Activated CD4-positive, CD25-positive, alpha-beta regulatory T cell treated with anti-CD3 and anti-CD28 coated beads, Interleukin-2, amount 50 U/mL, for 72 hours (primary cell): ENCODE measurements around the gene CYFIP2.
A peak's percentile ranks its signal among the peaks of the same experiment; 100 is the strongest.

Source experiments
- DNase-seq: peaks from one replicate; pipeline ENCODE4 v3.0.0; 2021

Gene CYFIP2

DNA sequence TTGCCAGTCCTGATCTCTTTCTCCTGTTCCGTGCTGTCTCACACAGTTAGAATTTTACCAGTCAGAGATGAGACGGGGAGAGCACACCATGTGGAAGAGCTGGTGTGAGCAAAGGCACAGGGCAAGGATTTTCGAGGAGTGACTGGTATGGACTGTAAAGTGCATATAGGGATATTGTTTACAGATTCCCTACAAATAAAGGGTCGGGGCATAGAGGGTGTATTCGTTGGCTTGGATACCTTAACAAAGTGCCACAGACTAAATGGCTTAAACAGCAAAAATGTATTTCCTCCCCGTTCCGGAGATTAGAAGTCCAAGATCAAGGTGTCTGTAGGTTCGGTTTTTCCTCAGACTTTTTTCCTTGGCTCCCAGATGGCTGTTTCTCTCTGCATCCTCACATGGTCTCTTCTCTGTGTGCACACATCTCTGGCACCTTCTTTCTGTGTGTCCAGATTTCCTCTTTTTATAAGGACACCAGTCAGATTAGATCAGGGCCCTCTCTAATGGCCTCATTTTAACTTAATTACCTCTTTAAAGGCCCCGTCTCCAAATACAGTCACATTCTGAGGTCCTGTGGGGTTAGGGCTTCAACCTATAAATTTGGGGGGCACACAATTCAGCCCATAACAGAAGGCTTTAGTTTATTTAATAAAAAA is 23.4 kb downstream of the CYFIP2 start:
- no peak for DNase-seq

DNA sequence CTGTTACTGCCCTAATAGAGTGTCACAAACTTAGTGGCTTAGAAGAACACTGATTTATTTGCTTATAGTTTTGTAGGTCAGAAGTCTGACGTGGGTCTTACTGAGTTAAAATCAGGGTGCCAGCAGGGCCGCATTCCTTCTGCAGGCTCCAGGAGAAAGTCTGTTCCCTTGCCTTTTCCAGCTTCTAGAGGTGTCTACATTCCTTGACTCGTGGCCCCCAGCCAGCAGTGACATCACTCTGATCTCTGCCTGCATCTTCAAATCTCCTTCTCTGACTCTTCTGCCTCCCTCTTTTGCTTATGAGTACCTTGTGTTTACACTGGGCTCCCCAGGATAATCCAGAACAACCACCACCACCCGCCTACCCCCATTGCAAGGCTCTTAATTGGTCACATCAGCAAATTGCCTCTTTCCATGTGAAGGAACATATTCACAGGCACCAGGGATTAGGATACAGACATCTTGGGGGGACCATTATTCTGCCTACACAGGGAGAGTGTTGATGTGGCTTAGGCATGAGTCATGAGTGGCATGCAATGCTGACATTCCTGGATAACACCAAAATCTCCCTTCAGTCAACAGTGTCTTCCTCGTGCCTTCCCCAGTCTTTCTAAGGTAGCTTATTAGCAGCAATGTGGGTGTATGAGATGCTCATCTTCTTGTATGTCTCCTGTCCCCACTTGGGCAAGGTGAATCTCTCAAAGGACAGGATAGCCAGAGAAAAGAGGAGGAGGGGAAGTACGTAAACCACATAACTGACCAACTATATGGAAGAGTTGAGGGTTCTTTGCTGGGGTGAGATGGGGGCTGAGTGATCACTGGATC is 24.4 kb downstream of the CYFIP2 start:
- DNase-seq = no peak

DNA sequence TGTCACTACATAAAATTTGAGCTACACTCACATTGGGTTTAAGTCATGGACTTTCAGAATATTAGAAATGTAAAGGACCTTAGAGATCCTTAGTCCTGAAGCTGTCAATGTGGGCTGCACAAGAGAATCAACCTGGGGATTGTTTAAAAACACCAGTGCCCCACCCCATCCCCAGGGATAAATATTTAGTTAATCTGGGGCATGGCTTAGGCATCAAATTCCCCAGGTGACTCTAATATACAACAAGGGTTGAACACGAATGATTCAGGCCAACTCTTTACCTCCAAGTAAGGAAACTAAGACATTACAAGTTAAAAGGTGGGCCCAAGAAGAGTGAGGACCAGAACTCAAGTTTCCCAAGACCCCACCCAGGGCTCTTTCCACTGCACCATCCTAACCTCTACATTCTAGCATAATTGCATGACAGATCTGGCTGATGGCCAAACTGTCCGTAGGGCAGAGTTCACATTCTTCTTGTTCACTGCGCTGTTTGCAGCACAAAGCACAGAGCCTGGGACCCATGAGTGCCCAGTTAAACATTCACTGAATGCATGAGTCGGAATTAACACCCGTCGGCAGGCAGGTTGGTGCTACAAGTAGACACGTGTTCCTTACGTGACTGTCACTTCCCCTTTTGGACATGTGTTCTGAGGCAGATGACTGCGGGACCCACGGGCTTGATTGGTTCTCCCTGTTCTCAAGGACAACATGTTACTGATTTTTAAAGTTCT is 25.2 kb downstream of the CYFIP2 start:
- no peak for DNase-seq

DNA sequence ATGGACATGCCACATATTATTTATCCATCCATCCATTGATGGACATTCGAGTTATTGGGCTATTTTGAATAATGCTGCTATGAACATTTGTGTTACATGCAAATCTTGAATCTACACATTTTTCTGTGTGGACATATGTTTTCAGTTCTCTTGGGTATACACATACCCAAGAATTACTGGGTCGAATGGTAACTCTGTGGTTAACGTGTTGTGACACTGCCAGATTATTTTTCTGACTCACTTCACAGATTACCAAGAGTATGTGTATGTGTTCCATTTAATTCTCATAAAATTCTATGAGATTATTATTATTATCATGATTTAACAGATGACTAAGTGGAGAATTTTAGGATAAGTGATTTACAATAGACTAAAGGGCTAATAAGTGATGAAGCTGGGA is 26.7 kb downstream of the CYFIP2 start:
- DNase-seq = no peak

DNA sequence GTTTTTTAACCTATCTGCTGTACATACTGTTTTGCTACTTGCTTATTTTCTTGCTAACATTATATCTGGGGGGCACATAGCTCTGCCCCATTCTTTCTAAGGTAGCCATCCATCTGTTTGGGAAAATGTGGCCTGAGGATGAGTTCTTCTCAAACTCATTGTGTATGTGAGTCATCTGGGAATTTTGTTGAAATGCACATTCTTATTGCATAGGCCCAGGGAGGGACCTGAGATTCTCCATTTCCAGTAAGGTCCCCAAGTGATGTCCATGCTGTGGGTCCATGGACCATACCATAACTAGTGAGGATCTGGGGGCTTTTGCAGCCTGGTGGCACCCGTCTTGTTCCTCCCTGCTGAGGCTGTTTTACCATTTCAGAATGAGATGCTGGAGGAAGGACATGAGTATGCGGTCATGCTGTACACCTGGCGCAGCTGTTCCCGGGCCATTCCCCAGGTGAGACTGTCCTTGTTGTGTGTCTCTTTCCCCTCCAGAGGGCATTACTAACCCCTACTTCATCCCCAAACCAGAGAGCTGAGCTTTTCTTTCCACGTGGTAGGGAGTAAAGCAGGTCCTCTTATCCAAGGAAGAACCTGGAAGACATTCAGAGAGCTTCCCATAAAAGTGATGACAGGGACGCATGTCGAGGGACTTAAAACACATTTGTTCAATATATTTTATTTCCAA is 28.6 kb downstream of the CYFIP2 start:
- DNase-seq = no peak

DNA sequence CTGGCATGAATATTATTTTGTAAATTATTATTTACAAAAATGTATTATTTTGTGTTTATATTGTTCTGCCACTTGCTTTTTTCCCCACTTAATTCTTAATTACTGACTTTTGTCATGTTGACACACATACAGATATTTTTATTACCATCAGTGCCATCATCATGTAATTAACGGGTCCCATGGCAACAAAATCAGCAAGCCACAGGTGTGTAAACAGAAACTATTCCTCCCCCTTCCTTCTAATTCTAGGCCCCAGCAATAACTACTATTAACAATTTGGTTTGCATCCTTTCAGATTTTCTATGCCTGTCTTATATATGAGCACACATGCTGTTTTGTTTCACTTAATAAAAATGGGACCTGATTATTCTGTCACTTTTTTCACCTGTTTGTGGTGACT is 29.3 kb downstream of the CYFIP2 start:
- DNase-seq = no peak

DNA sequence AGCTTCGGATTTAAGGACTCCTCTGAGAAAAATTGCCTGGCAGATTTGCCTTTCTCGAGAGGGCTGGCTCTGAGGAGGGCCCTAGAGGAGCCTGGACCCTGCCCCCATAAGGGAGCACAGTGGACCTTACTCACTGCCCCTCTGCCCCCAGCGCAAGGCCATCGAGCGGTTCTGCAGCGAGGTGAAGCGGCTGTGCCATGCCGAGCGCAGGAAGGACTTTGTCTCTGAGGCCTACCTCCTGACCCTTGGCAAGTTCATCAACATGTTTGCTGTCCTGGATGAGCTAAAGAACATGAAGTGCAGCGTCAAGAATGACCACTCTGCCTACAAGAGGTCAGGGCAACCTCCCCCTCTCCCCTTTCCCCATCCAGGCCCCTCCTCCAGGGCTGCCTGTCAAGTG is 34.6 kb downstream of the CYFIP2 start:
- no peak for DNase-seq

DNA sequence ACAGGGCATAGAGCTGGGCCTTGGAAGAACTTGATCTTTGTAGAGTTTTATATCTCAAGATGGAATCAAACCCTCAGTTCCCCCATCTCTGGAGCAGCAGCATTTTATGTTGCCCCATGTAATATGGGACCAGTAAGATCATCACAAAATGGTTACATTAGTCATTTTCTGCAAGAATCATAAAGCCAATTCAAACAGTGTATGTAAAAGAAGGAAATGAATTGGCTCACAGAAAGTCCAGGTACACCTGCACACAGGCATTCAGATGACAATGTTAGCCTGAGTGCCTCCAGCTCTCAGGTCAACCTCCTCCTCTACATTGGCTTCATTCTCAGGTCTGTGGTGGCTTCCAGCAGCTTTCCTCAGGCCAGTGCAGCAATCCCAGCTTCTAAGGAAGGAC is 35.1 kb downstream of the CYFIP2 start:
- DNase-seq = no peak

DNA sequence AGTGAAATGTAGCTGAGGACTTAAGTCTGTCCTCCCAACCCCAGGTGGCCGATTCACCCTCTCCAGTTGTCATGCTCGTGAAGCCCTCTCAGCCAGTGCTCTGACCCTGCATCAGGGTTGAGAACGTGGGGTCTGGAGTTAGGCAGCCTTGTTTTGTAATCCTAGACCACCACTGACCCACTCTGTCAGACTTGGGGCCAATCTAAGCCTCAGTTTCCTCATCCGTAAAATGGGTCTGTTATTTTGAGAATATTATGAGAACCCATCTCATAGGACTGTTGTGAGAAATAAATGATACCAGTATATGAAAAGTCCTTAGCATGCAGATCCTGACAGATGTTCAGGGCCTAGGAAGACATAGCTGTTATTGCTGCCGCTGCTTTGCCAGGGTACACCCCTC is 37.1 kb downstream of the CYFIP2 start:
- DNase-seq = no peak

DNA sequence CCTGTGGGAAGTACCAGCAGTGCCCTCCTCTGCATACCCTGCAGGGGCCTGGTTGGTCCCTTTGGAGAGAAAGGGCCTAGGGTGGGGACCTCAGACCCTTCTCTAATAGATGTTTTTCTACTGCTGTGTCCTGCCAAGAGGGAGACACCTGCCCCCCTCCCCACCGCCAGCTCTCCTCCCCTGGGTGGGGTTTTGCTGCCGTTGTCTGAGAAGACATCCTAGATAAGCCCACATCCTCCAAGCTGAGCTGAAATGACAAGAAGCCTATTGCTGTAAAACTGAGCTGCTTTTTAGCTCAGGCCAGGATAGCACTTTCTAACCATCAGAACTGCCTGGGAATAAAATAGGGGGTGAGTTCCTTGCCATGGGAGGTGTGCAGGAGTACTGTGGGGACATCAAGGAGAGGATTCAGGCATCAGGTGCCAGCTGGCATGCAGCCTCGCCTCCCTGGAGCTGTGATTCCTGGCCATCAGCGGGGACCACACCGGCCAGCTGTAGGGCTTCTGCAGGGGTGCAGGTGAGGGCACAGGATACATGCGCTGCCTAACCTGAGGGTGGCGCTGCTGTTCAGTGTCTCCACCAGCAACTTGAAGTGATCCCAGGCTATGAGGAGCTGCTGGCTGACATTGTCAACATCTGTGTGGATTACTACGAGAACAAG is 37.9 kb downstream of the CYFIP2 start:
- peak; percentile 48 for DNase-seq

DNA sequence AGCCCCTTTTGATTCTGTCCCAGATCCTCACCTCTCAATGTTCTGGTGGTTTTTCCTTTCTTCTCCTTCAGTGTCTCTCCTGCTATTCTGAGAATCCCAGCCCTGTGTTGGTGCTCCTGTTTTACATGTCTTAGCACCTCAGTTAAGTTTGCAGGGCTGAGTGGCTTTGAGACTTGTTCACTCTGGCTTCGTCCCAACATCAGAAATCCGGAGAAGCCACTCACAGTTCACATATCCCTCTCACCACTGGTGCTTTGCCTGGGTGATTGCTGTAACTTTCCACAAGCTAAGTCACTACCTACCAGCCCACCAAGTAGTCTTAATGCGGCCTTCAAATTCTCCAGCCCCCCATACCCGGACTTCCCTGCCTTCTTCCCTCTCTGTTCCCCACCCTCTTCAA is 40.2 kb downstream of the CYFIP2 start:
- no peak for DNase-seq

DNA sequence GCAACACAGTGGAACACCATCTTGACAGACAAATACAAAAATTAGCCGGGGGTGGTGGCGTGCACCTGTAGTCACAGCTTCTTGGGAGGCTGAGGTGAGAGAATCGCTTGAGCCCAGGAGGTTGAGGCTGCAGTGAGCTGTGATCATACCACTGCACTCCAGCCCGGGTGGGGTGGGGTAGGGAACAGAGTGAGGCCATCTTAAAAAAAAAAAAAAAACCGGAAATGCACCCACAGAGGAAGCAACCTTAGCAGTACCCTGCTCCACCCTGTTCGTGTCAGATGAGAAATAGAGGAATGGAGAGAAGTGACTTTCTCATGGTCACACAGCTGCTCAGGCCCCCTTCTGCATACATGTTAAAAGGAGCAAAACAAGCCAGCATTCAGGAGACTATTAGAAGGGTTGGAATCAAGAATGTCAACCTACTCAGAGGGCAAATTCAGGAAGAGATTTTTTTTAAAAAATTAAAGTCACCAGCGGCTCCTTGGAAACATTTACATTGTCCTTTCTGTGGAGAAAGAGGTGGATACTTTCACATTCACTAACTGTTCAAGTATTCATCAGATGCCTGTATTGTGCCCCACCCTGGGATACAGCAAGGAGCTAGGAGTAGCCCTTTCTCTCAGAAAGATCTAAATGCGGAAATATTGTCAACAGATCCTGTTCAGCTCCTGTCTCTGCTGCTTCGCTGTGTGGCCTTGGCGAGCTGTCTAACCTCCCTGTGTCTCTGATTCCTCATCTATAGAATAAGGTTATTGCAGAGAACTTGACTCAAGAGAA is 41.0 kb downstream of the CYFIP2 start:
- no peak for DNase-seq

DNA sequence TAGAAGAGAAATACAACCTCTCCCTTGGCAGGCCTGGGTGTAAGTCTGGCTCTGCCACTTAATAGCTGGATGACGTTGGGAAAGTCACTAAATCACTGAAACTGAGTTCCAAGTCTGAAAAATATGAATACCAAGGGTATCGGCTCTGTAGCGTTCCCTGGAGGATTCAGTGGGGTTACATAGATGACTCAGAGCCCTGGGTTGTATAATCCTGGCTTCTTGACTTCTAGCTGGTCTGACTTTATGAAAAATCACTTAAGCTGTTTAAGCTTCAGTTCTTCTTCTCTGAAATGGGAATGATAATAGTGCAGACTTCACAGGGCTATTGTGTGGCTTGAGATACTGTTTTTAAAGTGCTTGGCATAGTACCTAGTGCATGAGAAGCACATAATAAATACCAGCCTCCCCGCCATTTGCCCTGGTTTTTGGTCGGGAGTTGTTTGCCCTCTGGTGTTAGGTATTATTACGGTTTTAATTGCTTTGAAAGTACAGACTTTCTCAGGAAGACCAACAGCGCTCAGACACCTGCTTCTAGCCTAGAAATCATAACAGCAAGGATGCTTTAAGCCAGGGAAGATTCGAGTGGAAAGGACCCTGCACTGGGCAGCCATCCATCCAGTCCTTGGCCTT is 43.0 kb downstream of the CYFIP2 start:
- DNase-seq = no peak

DNA sequence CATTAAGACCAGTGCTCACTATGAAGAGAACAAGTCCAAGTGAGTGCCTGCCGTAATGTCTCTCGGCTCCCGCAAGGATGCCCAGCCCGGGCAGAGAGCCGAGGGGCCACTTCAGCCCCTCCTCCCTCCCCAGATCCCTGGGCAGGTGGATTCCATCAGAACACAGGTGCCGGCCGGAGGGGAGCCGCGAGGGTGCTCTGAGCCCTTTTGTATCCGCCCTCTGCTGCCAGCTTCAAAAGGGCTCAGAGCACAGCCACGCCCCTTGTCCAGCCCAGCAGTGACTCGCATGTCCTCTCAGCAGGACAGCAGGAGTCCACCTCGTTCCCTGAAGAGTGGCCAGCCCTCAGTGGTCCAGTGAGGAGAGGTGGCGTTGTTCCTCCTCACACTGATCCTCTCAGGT is 43.9 kb downstream of the CYFIP2 start:
- DNase-seq = no peak

DNA sequence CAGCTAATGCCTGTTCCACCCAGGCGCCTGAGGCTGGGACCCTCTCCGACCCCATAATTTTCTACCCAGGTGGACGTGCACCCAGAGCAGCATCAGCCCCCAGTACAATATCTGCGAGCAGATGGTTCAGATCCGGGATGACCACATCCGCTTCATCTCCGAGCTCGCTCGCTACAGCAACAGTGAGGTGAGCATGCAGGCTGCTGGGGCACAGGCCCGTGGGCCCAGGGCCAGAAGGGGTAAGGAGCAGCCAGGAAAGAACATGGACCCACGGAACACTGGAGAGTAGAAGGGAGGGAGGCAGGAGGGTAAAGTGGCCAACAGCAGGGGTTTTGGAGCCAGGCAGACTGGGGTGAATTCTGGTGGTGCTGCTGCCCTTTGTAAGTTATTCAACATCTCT is 45.7 kb downstream of the CYFIP2 start:
- no peak for DNase-seq

DNA sequence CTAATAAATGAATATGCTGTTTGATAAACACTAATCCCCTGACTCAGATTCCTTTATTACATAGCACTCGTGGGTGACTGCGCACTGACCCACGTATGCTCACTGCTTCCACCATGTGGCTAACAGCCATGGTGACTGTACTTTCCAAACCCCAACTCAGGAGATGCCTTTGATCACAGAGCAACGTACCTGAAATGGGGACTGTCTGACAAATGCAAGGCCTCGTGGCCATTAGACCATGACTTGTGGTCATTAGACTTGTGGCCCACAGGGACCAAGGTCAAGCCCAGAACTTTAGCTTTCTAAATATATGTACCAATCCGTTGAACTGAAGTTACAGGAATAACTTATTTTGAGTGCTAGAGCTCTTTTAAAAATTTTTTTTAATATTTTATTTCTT is 46.6 kb downstream of the CYFIP2 start:
- DNase-seq = peak; percentile 48

DNA sequence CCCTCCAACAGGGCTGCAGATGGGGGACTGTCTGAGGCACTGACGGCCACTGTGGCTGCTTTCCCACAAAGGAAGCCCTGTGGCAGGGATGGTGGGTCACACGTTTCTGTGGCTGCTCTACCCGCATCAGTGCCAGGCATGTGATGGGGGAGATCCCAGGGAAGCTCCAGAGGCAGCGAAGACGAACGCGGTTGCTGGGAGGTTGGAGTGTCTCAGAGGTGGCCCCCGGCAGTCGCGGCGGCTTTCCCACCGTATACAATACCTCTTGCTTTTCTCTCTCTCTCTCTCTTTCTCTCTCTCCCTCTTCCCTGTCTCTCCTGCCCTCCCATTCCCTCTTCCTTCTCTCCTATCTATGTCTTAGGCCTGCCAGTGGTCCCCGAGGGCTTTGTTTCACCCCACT is 56.7 kb downstream of the CYFIP2 start:
- DNase-seq = no peak

DNA sequence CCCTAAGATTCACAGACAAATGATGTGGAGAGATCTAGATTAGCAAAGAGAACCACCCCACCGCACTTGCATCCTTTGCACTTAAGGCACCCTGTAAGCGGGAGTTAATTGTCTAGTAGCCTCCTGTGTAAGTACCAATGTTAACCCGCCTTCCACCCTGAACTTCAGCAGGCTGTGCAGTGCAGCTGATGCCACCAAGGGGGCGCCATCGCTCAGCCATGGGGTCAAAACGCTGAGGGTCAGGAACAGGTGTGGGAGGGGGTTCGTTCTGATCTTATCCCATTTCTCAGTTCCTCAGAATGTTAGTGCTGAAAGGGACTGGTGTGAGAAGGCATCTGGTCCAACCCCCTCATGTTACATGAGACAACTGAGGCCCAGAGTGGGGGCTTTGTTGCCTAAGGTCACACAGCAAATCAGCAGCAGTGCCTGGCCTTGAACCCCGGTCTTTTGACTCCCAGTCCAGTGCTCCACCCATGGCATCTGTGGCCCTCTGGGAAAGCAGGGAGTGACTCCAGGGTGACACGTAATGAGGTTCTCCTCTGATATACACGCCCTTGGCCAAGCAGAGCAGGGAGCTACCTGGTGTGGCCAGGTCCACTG is 57.3 kb downstream of the CYFIP2 start:
- no peak for DNase-seq

DNA sequence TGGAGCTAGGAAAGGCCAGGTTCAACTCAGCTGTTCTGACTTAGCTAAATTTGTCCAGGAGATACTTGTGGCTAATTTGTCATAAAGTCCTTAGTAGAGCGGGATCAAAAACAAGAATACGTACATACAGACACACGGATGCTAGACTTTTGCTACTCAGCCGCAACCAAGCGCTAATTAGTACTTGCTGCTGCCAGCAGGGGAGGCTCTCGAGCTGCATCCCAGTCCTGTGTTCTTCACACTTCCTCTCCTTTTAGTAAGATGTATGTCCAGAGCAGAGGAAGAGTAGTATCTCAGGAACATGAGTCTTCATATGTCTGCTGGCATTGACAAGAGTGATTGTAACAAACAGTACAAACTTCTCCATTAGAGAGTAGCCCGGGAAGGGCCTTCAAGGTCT is 58.3 kb downstream of the CYFIP2 start:
- no peak for DNase-seq

DNA sequence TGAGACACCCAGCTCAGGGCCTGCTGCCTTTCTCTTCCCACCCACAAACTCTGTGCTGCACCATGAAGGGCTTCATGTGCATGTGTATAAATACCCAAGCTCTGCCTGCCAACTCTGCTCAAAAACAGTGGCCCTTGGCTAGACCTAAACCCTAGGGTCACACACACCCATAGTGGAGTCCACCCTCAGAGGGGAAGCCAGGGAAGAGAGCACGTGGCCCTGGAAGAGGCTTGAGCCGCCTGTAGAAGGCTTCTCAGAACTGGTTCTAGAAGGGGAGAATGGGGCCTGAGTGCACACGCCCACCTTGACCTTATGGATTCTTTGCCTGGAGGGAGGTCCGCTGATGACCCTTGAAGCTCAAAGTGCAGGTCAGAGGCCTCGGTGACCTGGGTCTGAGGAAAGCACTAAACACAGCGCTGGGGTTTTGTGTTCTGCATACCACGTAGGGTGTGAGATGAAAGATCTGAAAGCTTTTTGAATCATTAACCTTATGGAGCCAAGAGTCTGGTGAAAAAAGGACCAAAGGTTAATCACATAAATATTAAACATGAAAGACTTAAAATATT is 60.6 kb downstream of the CYFIP2 start:
- no peak for DNase-seq

DNA sequence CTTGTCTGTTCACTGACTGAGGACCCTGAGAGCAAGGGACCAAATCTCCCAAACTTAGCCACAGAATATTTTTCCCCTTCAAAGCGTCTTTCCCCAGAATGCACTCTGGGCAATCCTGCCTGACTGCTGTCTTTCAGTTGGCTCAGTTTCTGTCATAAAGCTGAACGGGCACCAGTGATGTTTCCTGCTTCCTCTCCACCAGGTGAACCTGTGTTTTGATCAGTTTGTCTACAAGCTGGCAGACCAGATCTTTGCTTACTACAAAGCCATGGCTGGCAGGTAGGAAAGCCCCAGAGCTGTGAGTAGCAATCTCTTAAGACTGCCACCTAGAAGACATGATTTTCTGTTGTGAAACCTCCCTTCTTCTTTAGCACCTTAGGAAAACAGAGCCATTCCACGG is 61.8 kb downstream of the CYFIP2 start:
- no peak for DNase-seq
